OCI-LY3 (cell line): ENCODE data around the gene ANK2.

ENCODE experiments used
- EZH2phosphoT487 ChIP-seq: fragments of 200-600 bp; shearing (Covaris generic); IDR thresholded peaks from 2 replicates; pipeline ENCODE4 v1.6.1; 2018; ENCODE audit warnings: antibody characterized with exemption, mixed run types, low read depth
- TF ChIP-seq, protein P1 (sequence below): fragments of 200-600, 300-600 bp; sonication (generic); IDR thresholded peaks from 2 replicates; pipeline ENCODE4 v1.5.1; 2014; ENCODE audit warnings: antibody characterized with exemption, low read length, low read depth

DNA sequence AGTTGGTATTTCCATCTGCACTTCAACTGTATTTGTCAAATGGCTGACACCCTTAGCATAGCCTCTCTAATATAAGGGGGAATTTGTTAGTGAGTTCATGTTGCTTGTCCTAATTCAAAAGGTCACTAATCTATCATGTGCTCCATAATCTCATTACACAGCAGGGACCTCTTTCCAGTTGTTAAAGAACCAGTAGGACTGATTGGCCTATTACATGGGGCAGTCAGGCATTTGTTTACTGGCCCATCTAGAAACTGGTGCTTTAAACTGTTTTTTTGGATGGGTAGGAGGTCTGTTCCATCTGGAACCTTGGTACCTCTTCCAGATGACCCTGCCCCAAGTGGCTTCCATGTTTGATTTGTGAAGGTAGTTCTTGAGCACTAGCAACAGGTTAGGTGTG is 11.4 kb downstream of the ANK2 start:
- TF ChIP-seq, protein P1, sequence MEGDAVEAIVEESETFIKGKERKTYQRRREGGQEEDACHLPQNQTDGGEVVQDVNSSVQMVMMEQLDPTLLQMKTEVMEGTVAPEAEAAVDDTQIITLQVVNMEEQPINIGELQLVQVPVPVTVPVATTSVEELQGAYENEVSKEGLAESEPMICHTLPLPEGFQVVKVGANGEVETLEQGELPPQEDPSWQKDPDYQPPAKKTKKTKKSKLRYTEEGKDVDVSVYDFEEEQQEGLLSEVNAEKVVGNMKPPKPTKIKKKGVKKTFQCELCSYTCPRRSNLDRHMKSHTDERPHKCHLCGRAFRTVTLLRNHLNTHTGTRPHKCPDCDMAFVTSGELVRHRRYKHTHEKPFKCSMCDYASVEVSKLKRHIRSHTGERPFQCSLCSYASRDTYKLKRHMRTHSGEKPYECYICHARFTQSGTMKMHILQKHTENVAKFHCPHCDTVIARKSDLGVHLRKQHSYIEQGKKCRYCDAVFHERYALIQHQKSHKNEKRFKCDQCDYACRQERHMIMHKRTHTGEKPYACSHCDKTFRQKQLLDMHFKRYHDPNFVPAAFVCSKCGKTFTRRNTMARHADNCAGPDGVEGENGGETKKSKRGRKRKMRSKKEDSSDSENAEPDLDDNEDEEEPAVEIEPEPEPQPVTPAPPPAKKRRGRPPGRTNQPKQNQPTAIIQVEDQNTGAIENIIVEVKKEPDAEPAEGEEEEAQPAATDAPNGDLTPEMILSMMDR: no peak
- no peak for TF ChIP-seq EZH2phosphoT487
